Ascending aorta (tissue), 2 donors: ENCODE measurements around the gene SEMA5A. TPM values are rescaled to one million over a fixed set of nuclear protein-coding genes. Genes with fewer than 3 reads are reported as not detected.

Experiments
- DNase-seq, 2 donors: peaks; one replicate each; pipeline ENCODE4 v3.0.0-alpha.2; 2019; ENCODE audit warnings: low spot score in 2 of 2
- H3K27ac ChIP-seq, 2 donors: fragments of 200-600 bp; sonication (generic); one replicate each; pipeline ENCODE4 v1.5.1; 2016 to 2017; ENCODE audit warnings: mild to moderate bottlenecking in 1 of 2
- H3K27me3 ChIP-seq: fragments of 200-600 bp; sonication (generic); one replicate; pipeline ENCODE4 v1.5.1; 2017
- H3K36me3 ChIP-seq, 2 donors: fragments of 200-600 bp; sonication (generic); one replicate each; pipeline ENCODE4 v1.5.1; 2016
- H3K4me1 ChIP-seq, 2 donors: fragments of 200-600 bp; sonication (generic); one replicate each; pipeline ENCODE4 v1.5.1; 2016 to 2017; ENCODE audit warnings: mild to moderate bottlenecking in 1 of 2
- H3K4me3 ChIP-seq, 2 donors: fragments of 200-600 bp; sonication (generic); one replicate each; pipeline ENCODE4 v1.5.1; 2016 to 2017; ENCODE audit warnings: mild to moderate bottlenecking in 1 of 2
- H3K9me3 ChIP-seq, 2 donors: fragments of 200-600 bp; sonication (generic); one replicate each; pipeline ENCODE4 v1.5.1; 2016
- intact Hi-C: fragments of 100-400 bp; cut with DNase I; formaldehyde crosslinking; loops from one replicate; pipeline ENCODE4 v1.15.1; 2023
- total RNA-seq: library from RNA; depleted of rRNA; stranded (reverse); fragments of >200 nt; gene quantifications from one replicate; pipeline ENCODE4 v1.1.0, GENCODE V29; 2016
- TF ChIP-seq, protein P1 (sequence below), 3 experiments: fragments of 200-600 bp in 2 of 3; fragments of 450-650 bp in 1 of 3; sonication (generic) in 2 of 3; IDR thresholded peaks; one replicate each; pipeline ENCODE4 v1.5.1; 2016 to 2019; ENCODE audit warnings: antibody characterized with exemption in 3 of 3, mild to moderate bottlenecking in 1 of 3, moderate library complexity in 1 of 3

The SEMA5A gene
- total RNA-seq, 1 donor from 2014 or later, result 18.4 TPM

DNA sequence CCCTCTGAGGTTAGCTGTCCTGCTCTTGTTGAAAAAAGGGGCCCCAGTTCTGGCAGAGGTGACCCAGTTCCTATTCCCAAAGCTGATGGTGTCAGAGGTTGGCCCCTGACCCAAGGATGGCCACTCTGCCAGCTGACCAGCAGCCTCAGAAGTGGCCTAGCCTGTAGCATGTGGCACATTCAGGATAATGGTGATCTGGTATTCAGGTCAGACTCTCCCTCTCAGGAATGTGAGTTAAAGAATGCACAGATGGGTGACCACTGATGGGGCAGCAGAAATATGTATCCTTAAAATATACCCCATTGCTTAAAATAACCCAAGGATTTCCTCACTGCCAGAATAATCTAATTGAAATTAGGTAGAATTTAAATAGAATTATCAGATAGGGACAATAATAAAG, 369.2 kb downstream of the SEMA5A start:
- TF ChIP-seq, protein P1, sequence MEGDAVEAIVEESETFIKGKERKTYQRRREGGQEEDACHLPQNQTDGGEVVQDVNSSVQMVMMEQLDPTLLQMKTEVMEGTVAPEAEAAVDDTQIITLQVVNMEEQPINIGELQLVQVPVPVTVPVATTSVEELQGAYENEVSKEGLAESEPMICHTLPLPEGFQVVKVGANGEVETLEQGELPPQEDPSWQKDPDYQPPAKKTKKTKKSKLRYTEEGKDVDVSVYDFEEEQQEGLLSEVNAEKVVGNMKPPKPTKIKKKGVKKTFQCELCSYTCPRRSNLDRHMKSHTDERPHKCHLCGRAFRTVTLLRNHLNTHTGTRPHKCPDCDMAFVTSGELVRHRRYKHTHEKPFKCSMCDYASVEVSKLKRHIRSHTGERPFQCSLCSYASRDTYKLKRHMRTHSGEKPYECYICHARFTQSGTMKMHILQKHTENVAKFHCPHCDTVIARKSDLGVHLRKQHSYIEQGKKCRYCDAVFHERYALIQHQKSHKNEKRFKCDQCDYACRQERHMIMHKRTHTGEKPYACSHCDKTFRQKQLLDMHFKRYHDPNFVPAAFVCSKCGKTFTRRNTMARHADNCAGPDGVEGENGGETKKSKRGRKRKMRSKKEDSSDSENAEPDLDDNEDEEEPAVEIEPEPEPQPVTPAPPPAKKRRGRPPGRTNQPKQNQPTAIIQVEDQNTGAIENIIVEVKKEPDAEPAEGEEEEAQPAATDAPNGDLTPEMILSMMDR (IDR thresholded peaks at IDR 0.05), result no peak
- Histone ChIP-seq H3K36me3 (peaks cover 0 to 3% of the 10 kb centered on the region in 2 donors), H3K27ac (no peak overlapping the region), H3K4me1 (no peaks in the 10 kb centered on the region), H3K27me3 (no peaks in the 10 kb centered on the region), H3K9me3 (no peaks in the 10 kb centered on the region), H3K4me3 (no peak overlapping the region)
- intact Hi-C loops, result no loop called here
- no peak for DNase-seq

DNA sequence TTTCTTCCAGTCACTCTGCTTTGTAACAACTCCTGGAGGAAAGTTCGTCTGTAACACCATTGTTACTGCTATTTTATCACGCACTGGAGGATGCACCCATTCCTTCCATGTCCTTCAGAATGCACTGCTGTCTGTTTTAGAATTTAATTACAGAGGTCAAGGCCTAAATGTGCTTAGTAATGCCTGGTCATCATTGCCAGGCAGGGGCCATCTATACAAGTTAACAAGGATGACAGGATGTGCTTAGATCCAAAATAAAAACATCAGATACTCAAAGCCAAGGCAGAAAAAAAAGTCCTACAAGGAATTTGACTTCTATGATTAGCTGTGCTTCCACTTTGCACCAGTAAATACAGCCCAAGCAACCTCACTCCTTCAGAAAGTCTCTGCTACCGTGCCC, 371.4 kb downstream of the SEMA5A start:
- no peaks in the 10 kb centered on the region for H3K27me3 ChIP-seq
- H3K27ac ChIP-seq, result no peak overlapping the region
- H3K36me3 ChIP-seq, result peaks cover 0 to 3% of the 10 kb centered on the region in 2 donors
- no peaks in the 10 kb centered on the region for H3K9me3 ChIP-seq
- no peaks in the 10 kb centered on the region for H3K4me1 ChIP-seq
- intact Hi-C loops, result no loop called here
- DNase-seq, result no peak
- no peak overlapping the region for H3K4me3 ChIP-seq
- TF ChIP-seq, protein P1 (IDR thresholded peaks at IDR 0.05), result no peak

DNA sequence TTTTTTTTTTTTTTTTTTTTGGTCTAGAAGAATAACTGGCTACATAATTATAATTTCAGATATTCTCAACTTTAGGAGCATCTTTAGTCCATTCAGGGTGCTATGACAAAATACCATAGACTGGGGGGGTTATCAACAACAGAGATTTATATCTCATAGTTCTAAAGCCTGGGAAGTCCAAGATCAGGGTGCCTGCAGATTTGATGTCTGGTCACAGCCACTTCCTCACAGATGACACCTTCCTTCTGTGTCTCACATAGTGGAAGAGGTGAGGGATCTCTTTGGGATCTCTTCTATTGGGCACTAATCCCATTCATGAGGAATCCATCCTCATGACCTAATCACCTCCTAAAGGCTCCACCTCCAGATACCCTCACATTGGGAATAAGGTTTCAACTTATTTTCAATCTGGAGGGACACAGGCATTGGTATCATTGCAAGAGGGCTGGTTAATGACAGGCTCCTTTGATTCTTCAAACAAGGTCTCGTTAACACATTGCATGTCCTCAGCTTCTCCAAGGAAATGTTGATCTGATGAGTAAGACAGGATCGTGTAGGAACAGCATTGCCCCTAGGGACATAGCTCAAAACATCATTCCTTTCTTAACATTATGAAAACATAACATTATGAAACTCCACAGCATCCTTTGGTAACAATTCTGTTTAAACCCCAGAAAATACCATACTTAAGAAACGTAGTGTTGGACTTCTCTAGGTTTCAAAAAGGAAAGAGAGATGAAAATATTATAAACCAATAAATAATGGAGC, 372.4 kb downstream of the SEMA5A start:
- no peak for DNase-seq
- TF ChIP-seq, protein P1 (IDR thresholded peaks at IDR 0.05), result no peak

DNA sequence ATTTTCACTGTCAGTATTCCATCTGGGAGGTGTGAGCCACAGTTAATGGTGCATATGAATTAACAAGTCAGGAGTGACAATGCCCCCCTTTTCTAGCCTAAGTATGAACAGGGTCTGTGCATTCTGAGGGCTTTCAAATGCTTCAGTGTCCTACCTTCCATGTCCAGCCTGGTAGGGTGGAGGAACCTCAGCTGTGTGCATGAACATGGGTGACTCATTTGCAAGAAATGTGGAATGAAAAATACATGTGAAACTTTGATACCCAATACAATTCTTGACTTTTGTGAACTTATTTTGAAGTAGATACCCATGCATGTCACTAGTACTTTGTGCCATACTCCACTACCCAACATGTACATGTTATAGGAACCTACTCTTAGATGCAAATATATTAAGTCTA, 375.8 kb downstream of the SEMA5A start:
- DNase-seq, result no peak
- TF ChIP-seq, protein P1 (IDR thresholded peaks at IDR 0.05), result no peak
- Histone ChIP-seq H3K4me1 (no peaks in the 10 kb centered on the region), H3K4me3 (no peak overlapping the region), H3K36me3 (no peaks in the 10 kb centered on the region), H3K27me3 (no peaks in the 10 kb centered on the region), H3K27ac (no peak overlapping the region), H3K9me3 (no peaks in the 10 kb centered on the region)
- intact Hi-C loops, result no loop called here

More for the DNA sequence above, 372.4 kb downstream of the SEMA5A start:
- Histone ChIP-seq H3K36me3 (peaks cover 0 to 3% of the 10 kb centered on the region in 2 donors), H3K9me3 (no peaks in the 10 kb centered on the region), H3K4me1 (no peaks in the 10 kb centered on the region), H3K4me3 (no peak overlapping the region), H3K27me3 (no peaks in the 10 kb centered on the region), H3K27ac (no peak overlapping the region)
- intact Hi-C loops, result no loop called here

DNA sequence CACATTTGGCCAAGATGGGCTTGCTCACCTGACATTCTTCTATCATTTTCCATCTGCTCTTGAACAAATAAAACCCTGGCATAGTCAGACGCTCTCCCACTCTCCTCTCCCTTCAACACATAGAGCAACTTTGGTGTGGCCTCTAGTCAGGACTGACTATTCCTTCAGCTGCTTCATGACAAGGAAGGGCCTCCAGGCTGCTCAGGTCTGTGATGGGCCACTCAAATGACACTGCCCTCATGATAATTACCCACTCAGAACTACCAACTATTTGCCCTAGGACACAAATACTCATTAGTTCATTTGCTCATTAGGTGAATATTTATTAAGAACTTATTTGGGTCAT, 376.3 kb downstream of the SEMA5A start:
- intact Hi-C loops, result no loop called here
- no peak for DNase-seq
- H3K9me3 ChIP-seq, result no peaks in the 10 kb centered on the region
- H3K4me3 ChIP-seq, result no peak overlapping the region
- H3K36me3 ChIP-seq, result no peaks in the 10 kb centered on the region
- H3K27me3 ChIP-seq, result no peaks in the 10 kb centered on the region
- no peak overlapping the region for H3K27ac ChIP-seq
- TF ChIP-seq, protein P1 (IDR thresholded peaks at IDR 0.05), result no peak
- no peaks in the 10 kb centered on the region for H3K4me1 ChIP-seq
